Nucleus accumbens (tissue), 56 donors: ENCODE data around the gene CRISPLD2.

Experiments used
- DNase-seq, 56 donors: peaks; one replicate each; lab custom pipeline; 2025; lab: John Stamatoyannopoulos, UW

The CRISPLD2 gene, protein sequence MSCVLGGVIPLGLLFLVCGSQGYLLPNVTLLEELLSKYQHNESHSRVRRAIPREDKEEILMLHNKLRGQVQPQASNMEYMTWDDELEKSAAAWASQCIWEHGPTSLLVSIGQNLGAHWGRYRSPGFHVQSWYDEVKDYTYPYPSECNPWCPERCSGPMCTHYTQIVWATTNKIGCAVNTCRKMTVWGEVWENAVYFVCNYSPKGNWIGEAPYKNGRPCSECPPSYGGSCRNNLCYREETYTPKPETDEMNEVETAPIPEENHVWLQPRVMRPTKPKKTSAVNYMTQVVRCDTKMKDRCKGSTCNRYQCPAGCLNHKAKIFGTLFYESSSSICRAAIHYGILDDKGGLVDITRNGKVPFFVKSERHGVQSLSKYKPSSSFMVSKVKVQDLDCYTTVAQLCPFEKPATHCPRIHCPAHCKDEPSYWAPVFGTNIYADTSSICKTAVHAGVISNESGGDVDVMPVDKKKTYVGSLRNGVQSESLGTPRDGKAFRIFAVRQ

DNA sequence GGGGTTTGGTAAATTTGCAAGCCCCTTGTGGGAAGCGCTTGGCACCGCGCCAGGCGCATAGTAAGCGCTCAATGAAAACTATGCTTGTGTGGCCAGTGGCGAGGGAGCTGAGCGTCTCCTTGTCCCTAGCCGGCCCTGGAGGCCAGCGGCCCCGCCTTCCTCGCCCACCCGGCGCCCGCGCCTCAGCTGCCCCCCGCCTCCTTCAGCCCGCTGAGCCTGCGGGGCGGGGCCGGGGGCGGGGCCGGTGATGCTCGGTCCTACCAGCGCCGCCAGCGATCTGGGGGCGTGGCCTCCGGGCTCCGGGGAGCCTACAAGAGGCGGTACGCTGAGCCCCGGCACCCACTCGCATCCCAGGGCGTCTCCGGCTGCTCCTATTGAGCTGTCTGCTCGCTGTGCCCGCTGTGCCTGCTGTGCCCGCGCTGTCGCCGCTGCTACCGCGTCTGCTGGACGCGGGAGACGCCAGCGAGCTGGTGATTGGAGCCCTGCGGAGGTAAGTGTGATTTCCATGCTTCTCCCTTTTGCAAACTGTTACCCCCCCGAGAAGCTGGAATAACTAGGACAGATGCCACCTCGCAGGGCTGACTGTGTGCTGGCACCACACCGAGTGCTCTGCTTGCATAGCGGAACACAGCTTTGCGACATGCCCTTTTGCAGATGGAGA is at the start of gene CRISPLD2:
Gene CRISPLD2 (plus strand): TSS at position 342 of the 661 bp plus-strand sequence. CDS start 18,511 bp downstream, outside the sequence.
- DNase-seq = peak; percentile 15 to 95 (median 78)

- no peak for DNase-seq
These were observed 46.5 kb upstream of the CRISPLD2 start for GRCh38 chr16:84773312-84773711.

DNA sequence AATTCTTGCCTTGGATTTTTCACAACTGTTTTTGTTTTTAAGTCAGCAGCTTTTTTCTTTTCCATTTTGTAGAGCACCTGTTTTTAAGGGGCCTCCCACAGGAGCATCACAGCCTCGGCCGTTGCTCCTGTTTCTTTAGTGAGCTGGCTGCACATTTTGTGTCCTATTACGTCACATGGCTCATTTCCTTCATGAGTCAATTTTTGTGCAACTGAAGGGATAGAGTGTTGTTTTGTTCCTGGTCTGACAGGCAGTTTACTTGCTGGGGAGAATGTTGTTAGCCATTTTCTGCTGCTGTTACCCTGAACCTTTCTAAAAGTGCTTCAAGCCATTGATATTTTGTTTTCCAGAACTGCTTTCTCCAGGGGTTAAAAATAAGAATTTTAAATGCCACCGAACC is 45.0 kb upstream of the CRISPLD2 start:
- no peak for DNase-seq

GRCh38 chr16:84775262-84775810 is 44.4 kb upstream of the CRISPLD2 start:
- DNase-seq = no peak

DNA sequence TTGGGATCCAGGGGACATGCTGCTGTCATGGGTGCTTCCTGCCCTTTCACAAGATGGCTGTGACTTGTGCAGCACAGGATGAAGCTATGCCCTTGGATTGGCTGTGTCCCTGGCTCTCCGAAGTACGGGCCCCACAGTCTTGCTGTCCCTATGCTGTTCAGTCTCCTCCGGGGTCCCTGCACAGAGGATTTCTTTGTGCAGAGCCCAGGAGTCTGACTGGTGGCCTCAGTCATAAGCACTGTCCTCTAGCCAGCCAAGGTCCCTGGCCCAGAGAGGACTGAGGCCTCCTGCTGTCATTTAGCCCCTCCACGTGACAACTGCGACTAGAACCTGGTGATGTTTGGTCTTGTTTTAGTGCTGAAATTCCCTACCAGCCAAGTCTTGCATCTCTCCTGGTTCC is 42.4 kb upstream of the CRISPLD2 start:
- peak in 6 of 56 donors; percentile 16 to 47 (median 24) for DNase-seq

GRCh38 chr16:84778720-84779119 is 41.1 kb upstream of the CRISPLD2 start:
- DNase-seq = no peak

DNA sequence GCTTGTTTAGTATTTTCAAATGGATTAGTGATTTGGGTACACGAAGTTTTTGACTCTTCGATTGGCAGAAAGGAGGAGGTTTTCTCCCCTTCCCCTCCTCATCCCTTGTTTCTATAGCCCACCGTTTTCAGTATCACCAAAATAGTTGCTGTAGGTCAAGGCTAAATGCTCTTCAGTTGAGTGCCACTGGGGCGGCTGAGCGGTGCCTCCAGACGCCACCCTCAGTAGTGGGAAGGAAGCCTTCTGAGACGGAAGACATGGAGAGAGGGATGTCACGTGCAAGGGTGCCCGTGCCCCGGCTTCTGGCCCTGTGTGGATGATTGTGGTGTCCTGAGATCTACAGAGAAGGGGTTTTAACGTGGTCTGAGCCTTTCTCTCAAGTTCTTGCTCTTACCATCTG is 39.7 kb upstream of the CRISPLD2 start:
- no peak for DNase-seq

GRCh38 chr16:84780544-84781376 is 39.0 kb upstream of the CRISPLD2 start:
- no peak for DNase-seq

- no peak for DNase-seq
These were observed 36.9 kb upstream of the CRISPLD2 start for GRCh38 chr16:84782846-84783245.

- DNase-seq = peak in 1 of 56 donors; percentile 35
These were observed 33.8 kb upstream of the CRISPLD2 start for GRCh38 chr16:84785843-84786581.

DNA sequence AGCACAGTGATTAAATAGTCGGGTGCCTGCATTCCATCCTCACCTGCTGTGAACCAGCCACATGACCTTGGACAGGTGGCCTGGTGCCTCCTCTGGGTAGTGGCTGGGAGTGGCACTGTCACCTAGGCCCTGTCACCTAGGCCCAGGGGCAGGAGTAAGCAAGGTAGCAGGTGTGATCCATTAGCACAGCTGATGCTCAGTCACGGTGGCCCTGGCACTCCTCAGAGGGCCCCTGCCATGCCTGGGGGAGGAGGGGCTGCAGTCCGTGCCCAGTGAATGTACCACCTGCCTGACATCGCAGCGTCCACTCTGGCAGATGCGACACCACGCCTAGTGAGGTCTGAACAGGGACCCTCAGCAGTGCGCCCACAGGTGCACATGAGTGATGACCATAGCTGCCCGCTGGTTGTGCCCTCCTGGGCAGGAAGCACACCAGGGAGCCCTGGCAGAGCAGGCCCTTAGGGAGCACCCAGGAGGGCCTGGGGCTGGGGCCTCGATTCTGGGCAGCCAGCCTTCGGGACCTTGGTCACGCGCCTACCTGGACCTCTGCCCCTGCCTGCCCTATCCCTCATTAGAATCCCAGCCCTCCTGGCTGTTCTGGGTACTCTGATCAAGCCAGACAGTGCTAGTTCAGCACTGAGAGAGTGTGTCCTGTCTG is 33.1 kb upstream of the CRISPLD2 start:
- no peak for DNase-seq

DNA sequence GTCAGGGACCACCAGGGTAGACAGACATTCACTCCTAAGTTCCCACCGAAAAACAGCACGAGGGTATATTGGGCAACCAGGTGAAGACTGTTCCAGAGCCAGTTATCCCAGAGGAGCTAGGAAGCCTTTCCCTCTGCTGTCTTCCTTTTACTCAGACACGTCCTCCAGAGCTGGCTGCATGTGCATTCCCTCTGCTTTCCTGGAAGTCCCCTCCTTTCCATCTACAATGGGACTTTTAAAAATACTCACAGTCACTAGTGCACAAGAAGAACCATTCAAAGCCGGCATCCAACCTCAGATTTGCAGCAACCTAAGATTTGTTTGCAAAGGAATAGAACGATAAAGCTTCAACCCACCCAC is 32.5 kb upstream of the CRISPLD2 start:
- DNase-seq = no peak

GRCh38 chr16:84788920-84789391 is 30.8 kb upstream of the CRISPLD2 start:
- no peak for DNase-seq

DNA sequence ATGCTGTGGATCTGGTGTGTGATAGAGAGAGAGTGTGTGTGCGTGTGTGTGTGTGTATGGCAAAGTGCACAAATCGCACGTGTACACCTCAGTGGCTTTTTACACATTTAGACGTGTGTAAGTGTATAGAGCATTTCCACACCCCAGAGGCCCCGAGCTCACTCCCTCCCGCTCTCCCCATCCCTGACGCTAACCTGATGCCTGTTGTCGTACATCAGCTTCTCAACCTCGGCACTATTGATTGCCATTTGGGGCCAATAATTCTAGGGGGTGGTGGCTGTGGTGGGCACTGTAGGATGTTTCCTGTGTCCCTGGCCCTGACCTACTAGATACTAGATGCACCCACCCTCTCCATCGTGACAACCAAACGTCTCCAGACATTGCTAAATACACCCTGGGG is 30.4 kb upstream of the CRISPLD2 start:
- no peak for DNase-seq

DNA sequence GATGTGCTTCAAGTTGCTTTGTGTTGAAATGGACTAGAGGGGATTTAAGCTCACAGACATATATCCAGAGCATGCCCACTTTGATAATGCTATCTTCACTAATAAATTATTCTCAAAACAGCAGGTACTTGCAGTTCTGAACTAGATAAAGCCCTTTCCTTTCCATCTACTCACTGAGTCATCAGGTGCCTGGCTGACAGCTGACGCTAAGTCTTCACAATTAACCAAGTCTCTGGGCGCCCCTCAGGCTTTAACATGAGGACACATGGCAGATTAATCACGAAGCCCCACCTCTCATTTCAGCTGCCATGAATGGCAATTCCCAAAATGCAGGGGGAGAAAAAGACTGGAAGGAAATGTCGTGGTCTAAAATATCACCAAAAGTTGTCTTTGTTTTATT is 29.5 kb upstream of the CRISPLD2 start:
- no peak for DNase-seq

DNA sequence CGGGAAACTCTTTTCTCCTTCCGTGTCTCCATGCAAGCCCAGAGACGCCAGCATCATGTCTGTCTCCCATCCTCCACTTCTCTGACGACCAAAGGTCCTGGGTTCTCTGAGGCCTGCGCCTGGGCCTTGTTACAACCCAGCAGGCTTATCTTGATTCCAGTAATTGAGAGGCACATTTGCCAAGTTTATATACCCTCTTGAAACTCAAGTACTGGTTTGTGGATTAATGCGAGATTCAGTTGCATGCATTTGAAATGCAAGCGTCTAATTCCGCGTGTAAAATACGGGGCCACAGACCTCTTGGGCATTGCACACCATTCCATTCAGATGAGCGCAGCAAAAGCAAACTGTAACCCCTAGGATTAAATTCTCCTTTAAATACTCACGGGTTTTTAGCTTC is 28.7 kb upstream of the CRISPLD2 start:
- no peak for DNase-seq

GRCh38 chr16:84791501-84791900 is 28.3 kb upstream of the CRISPLD2 start:
- no peak for DNase-seq

DNA sequence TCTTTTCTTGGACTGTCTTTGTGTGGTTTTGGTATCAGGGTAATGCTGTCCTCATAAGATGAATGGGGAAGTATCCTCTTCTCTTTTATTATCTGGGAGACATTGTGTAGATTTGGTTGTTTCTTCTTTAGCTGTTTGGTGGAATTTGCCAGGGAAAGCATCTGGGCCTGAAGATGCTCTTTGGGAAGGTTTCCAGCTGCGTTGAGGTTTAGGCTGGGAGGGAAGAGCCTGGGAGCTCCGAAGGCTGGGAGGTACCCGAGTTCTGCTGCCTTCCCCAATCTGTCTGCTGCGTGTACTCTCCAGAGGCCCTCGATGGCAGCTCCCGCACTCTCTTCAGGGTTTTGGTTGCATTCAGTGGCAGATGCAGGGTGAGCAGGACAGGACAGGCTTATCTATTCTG is 25.6 kb upstream of the CRISPLD2 start:
- DNase-seq = no peak

DNA sequence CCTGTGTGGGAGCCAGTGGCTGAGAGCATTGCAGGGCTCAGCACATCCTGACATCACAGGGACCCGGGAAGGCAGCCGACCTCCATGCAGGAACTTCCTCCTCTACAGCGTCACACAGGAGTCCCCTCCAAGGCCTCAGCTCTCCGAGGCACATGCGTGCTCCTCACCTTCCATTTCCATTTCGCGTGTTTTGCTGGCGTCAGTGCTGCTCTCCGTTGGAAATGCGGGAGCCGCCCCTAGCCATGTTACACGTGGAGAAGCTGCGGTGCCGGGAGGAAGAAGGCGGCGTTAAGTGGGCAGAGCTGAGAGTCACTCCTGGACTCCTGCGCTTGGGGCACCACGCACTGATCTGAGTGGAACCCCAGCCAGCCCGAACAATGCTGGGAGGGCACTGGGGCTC is 25.2 kb upstream of the CRISPLD2 start:
- DNase-seq = no peak
